Tibial nerve (tissue), 3 donors: Measurements from ENCODE around the gene RCAN2.

Source experiments
- CTCF ChIP-seq, 5 experiments: fragments of 200-600 bp in 3 of 5; fragments of 450-650 bp in 2 of 5; sonication (generic) in 3 of 5; IDR thresholded peaks; one replicate each; pipeline ENCODE4 v1.5.1; 2016 to 2019; ENCODE audit warnings: antibody characterized with exemption in 5 of 5, mild to moderate bottlenecking in 3 of 5, moderate library complexity in 2 of 5
- POLR2A ChIP-seq, 2 donors: fragments of 450-650 bp; IDR thresholded peaks; one replicate each; pipeline ENCODE4 v1.6.1; 2017; ENCODE audit warnings: antibody characterized with exemption in 2 of 2, mild to moderate bottlenecking in 2 of 2, moderate library complexity in 2 of 2

DNA sequence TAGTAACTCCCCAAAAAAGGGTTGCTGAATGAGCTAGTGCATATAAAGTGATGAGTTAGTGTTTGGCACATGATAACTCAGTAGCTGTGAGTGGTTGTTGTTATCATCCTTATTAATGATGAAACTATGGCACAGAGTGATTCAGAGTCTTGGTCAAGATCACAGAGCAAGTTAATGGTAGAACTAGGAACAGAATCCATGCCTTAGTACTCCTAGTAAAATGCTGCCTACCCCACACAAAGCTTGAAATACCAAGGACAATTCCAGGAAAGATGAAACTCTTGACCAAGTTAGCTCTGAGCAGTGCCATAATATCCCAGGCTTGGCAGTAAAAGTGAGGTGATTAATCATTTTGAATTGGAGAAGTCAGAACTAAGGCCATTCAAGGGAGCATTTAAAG is 211.4 kb downstream of the RCAN2 start:
- TF ChIP-seq POLR2A (IDR thresholded peaks at IDR 0.05) = no peak
- TF ChIP-seq CTCF (IDR thresholded peaks at IDR 0.05) = no peak
